Hematopoietic multipotent progenitor cell treated with erythropoietin and hydrocortisone succinate and interleukin-3 and kit ligand, for 6 days (in vitro differentiated cells): ENCODE data around the gene CEACAM16.
"Not testable (repeated sequence)": the region's sequence is repeated elsewhere in the genome, so short reads cannot be mapped to it uniquely, and the experiment has no call there.

Experiments used
- DNase-seq: peaks from one replicate; pipeline ENCODE4 v3.0.0-alpha.2; 2015

The CEACAM16 gene

DNA sequence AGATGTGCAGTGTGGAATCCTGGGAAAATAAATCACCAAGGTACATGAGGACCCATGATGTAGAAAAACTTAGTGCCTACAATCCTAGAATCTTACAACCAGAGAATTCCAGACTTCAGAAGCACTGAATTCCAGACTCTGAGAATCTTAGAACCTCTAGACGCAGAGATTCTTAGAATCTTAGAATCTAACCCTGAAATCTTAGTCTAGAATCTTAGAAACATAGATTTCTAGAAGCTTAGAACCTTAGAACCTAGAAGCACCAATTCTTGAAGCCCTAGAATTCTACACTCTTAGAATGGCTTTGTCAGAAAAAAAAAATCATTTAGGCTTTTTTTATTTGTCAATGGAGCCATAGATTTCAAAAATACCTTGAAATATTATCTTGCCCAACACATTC, 6.0 kb downstream of the CEACAM16 start:
- DNase-seq, result no peak

DNA sequence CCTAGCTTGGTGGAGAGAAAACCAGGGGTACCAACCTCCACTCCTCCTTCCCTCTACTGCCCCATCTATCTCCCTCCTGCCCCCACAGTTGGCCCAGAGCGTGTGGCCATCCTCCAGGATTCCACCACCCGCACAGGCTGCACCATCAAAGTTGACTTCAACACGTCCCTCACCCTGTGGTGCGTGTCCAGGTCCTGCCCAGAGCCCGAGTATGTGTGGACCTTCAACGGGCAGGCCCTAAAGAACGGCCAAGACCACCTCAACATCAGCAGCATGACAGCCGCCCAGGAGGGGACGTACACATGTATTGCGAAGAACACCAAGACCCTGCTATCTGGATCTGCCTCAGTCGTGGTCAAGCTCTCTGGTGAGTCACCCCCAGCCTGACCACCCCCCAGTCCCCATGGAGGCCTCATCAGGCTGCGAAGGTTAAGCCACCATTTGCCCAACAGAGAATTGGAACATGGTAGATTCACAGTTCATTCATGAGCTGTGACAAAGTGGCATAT, 6.6 kb downstream of the CEACAM16 start:
- DNase-seq, result no peak

DNA sequence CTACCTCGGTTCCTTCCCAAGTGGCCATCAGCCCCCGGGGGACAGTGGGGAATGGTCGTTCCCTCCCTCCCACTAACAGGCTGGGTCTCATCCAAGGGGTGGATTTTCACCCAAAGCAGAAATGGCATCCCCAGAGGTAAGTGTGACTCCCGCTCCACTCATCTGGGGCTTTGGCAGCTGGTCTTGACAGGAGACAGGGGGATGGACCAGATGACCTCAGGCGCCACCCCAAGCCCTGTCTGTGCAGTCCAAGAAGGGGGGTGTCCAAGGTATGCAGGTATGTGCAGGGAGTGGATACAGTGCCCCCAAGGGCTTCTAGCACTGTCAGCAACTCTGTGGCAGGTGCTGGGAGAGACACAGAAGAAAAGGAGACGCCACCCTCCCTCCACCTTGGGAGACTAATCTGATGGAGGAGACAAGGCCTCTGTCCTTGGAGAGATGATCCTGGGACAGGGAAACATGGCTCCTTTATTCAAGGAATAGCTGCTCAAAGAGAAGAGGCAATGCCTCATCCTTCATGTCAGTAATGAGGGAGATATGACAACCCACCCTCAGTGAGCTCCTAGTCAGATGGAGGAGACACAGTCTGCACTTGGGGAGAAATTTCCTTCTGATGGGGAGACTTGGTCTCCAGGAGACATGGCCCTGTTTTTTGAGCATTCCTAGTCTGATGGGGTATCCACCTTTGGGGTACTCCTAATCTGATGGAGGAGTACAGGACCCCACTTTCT, 7.7 kb downstream of the CEACAM16 start:
- DNase-seq, result no peak

DNA sequence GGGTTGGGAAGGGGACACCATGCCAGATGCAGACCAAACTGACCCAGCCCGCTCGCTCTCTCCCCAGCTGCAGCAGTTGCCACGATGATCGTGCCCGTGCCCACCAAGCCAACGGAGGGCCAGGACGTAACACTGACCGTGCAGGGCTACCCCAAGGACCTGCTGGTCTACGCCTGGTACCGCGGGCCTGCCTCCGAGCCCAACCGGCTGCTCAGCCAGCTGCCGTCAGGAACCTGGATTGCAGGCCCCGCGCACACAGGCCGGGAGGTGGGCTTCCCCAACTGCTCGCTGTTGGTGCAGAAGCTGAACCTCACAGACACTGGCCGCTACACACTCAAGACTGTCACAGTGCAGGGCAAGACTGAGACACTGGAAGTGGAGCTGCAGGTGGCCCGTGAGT, 8.8 kb downstream of the CEACAM16 start:
- no peak for DNase-seq

DNA sequence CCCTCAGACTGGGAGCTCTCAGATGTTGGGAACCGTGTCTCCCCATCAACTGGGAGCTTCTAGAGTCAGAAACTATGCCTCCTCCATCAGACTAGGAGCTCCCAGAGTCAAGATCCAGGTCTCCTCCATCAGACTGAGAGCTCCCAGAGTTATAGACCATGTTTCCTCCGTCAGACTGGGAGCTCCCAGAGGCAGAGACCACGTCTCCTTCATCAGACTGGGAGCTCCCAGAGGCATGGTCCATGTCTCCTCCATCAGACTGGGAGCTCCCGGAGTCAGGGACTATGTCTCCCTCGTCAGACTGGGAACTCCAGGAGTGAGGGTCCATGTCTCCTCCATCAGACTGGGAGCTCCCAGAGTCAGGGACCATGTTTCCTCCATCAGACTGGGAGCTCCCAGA, 10.0 kb downstream of the CEACAM16 start:
- DNase-seq, result no peak

DNA sequence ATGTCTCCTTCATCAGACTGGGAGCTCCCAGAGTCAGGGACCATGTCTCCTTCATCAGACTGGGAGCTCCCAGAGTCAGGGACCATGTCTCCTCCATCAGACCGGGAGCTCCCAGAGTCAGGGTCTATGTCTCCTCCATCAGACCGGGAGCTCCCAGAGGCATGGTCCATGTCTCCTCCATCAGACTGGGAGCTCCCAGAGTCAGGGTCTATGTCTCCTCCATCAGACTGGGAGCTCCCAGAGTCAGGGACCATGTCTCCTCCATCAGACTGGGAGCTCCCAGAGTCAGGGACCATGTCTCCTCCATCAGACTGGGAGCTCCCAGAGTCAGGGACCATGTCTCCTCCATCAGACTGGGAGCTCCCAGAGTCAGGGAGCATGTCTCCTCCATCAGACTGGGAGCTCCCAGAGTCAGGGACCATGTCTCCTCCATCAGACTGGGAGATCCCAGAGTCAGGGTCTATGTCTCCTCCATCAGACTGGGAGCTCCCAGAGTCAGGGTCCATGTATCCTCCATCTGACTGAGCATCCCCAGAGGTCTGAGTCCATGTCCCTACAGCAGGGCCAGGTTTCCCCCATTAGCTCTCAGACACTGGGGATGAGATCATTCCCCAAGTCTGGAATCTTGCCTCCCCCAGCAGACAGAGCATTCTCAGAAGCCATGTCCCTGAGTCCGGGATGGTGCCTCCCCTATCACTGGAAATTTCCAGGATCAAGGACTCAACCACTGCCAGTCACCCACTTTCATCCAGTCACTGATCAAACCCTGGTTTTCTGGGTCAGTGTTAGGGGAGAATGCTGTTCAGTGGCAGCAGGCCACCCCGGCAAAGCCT, 10.7 kb downstream of the CEACAM16 start:
- not testable (repeated sequence) for DNase-seq

DNA sequence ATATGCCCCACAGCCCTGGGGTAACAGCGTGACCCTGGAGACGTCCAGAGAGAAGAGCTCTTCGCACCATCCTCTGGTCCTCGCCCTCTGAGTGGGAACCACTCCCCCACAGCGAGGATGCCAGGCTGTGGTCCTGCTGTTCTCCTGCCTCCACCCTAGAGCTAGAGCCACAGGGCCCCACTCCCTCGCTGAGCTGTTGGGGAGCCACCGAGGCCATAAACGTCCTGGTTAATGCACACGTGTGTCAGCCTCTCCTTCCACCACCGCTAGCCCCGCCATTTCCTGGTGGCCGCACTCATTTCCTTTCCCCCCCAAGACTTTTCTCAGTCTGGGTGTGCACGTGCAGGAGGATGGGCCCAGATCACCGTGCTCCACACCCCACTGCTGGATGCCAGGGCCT, 11.5 kb downstream of the CEACAM16 start:
- no peak for DNase-seq

DNA sequence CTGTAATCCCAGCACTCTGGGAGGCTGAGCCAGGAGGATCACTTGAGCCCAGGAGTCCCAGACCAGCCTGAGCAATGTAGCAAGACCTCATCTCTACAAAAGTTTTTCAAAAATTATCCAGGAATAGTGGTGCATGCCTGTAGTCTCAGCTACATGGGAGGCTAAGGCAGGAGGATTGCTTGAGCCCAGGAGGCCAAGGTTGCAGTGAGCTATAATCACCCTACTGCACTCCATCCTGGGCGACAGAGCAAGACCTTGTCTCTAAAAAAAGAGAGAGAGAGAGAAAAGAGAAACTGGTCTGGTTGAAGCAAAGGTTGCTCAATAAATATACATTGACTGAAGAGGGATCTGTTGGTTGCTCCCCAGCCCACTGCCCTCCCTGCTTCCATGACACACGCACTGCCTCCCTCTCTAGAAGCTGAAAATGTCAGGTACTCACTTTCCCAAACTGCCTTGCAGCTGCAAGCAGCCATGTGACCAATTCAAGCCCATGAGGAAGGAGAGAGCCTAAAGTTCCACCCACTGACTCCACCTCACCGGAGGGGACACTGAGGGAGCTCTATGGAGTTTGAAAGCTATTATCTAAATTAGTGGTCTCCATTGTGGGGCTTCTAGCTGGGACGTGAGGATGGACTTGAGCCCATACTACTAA, 14.0 kb downstream of the CEACAM16 start:
- peak; percentile 24 for DNase-seq

DNA sequence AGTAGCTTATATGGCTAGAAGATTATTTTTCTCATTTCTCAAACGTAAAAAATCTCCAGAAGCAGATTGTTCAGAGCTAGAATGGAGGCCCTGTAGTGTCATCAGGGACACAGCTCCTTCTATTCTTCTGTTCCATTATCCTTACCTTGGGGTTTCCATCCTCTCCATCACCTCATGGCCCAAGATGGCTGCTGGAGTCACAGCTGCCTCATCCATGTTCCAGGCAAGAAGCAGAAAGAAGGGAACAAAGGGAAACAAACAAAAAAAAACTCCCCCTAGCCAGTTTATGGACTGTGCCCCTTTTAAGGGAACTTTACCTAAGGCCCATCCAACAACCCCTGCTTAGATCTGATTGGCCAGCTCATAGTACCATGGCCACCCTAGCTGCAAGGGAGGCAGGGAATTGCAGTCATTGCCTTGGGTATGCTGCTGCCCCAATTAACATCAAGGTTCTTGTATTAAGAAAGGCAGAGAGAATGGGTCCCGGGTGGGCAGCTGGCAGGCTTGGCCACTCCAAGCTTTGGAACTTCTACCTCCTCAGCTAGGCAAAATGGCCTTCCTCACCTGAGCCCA, 15.7 kb downstream of the CEACAM16 start:
- DNase-seq, result no peak

DNA sequence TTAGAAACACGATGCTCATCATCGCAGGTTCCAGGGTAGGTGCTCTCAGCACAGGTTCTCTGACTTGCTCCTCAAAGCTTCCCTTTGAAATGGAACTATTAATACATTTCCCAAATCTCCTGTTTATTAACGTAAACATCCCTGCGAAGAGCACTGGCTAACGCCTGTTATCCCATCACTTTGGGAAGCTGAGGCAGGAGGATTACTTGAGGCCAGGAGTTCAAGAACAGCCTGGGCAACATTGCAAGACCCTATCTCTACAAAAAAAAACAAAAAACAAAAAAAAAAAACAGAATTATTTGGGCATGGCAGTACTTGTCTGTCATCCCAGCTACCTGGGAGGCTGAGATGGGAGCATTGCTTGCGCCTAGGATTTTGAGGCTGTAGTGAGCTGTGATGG, 18.7 kb downstream of the CEACAM16 start:
- DNase-seq, result no peak

DNA sequence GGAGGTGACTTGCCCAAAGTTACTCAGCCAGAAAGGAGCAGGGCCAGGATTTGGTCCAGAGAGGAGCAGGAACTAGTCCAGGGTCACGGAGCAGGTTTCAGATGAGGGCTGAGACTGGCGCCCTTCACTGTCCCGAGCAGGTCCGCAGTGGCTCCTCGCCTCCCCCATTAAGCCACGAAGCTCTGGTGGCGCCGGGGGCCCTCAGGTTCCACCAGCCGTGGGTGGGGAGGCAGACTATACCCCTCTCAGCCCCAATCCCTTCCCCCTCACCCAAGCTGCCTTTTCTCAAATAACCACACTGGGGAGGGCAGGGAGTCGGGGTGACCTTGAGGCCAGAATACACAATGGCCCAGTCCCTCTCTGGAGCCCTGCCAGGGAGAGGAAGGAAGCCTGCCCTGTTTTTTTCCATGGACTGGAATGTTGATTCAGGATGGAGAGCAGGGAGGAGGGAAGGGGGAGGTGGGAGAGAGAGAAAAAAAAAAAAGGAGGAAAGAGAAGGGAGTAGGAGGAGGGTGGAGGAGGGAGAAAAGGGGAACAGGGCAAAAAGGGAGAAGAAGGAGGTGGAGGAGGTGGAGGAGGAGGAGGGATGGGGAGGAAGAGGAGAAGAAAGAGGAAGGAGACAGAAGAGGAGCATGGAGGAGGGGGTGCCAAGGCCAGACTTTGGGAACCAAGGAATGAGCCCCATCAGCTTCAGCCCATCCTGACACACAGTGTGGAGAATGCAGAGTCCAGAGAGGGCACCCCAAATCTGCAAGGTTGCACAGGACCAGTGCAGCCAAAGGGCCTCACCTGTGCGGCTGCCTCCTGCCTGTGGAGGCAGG, 19.7 kb downstream of the CEACAM16 start:
- DNase-seq, result no peak

DNA sequence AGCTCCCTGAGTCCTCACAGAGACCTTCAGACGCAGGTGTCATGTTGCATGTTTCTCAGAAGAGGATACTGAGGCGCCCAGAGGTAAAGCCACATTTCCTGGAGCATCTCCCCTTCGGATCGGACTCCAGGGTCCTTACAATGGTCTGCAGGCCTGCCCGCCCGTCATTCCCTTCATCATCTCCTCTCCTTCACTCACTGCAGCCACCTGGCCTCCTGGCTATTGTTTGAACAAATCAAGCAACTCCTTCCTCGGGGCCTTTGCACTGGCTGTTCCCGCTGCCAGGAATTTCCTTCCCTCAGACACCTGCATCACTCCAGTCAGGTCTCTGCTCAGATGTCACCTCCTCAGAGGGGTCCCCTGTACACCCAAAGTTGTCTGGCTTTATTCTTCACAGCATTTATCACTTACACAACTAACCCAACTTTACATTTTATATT, 20.3 kb downstream of the CEACAM16 start:
- DNase-seq, result no peak

DNA sequence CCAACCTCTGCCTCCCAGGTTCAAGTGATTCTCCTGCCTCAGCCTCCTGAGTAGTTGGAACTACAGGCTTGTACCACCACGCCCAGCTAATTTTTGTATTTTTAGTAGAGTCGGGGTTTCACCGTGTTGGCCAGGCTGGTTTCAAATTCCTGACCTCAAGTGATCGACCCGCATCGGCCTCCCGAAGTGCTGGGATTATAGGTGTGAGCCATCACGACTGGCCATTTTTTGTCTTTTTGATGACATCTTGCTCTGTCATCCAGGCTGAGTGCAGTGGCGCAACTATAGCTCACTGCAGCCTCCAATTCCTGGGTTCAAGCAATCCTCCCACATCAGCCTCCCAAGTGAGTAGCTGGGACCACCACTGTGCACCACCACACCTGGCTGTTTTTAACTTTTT, 21.4 kb downstream of the CEACAM16 start:
- not testable (repeated sequence) for DNase-seq

DNA sequence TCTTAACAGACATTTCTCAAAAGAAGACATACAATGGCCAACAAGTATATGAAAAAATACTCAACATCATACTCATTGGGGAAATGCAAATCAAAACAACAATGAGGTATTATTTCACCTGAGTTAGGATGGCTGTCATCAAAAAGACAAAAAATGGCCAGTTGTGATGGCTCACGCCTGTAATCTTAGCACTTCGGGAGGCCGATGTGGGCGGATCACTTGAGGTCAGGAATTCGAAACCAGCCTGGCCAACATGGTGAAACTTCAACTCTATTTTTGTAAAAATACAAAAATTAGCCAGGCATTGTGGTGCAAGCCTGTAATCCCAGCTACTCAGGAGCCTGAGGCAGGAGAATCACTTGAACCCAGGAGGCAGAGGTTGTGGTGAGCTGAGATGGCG, 22.0 kb downstream of the CEACAM16 start:
- no peak for DNase-seq

DNA sequence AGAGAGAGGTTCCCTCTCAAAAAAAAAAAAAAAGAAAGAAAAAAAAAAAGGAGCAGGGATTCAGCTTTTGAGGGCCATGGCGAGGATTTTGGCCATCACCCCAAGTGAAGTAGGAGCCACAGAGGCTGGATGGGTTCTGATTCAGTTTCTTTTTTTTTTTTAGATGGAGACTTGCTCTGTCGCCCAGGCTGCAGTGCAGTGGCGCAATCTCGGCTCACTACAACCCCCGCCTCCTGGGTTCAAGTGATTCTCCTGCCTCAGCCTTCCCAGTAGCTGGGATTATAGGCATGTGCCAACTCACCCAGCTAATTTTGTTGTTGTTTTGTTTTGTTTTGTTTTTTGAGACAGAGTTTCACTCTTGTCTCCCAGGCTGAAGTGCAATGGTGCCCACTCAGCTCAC, 22.4 kb downstream of the CEACAM16 start:
- not testable (repeated sequence) for DNase-seq

DNA sequence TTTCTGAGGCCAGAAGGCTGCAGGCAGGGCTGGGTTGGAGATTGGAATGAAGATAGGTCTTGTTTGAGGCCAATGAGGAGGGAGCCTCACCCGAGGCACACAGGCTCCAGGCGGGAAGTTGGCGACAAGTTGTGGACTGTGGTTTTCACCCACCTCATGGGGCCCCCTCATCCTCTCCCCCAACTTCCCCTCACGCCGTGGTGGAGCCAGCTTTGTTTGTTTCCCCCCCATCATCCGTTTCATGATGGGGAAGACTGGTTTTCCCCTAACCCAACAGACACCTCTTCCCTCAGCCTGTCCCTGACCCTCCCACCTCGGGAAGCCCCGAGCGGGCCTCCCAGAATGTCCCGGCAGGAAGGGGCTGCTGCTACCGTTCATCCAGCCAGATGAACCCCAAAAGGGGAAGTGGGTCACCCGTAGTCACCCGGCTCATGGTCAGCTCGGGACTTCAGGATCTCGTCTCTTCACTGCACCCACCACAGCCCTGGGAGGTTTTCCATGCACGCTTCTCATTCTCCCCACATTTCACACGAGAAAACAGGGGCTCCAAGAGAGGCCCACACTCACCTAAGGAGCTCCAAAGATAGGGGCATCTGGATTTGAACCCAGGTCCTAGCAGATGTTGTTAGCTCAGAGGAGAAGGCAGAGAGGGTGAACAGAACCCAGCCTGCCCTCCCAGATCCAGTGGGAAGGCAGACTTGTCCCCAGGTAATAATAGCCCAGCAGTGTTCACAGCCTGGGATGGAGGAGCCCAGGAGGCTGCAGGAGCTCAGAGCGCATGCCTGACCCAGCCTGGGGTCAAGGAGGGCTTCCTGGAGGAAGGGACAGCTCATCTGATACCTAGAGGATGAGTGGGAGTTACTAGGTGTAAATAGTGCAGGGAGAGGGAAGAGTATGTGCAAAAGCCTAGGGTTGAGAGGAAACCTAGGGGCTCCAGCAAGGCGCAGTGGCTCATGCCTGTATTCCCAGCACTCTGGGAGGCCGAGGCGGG, 23.5 kb downstream of the CEACAM16 start:
- DNase-seq, result peak; percentile 54

DNA sequence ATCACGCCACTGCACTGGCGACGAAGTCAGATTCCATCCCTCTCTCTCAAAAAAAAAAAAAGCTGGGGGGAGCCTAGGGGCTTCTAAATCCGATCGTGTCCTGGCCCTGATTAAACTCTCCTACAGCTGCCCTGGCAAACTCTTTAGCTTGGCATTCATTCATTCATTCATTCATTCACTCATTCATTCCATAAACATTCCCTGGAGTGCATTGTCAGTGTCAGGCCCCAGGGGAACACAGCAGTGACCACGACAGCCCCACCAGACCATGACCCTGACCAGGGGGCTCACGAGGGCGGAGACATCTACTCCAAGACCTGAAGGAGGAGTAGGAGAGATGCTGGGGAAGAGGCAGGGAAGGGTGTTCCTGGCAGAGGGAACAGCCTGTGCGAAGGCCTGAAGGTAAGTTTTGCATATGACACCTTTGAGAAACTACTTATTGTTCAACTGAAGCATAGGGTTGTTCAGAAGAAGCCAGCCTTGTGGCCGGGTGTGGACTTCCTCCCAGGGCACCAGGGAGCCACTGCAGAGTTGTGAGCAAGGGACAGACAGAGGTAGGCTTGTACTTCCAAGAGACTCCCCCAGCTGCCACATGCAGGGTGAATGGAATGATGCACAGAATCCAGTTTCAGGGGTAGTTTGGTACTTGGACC, 24.5 kb downstream of the CEACAM16 start:
- no peak for DNase-seq

DNA sequence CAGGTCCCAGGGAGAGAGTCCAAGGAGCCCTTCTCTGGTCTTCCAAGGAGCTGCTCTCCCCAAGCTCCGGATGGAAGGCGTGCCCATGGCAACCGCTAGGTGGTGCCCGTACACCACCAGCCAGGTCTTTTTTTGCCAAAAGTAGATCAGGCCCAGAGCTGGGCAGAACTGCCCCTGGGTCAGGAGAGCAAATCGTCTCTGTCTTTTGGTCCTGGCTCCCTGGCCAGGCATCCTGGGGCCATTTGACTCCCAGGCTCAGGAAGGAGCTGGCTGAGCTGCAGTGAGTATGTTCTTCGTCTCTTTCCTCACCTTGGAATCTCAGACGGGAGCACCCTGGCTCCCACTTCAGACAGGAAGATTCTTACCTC, 25.0 kb downstream of the CEACAM16 start:
- peak; percentile 86 for DNase-seq

DNA sequence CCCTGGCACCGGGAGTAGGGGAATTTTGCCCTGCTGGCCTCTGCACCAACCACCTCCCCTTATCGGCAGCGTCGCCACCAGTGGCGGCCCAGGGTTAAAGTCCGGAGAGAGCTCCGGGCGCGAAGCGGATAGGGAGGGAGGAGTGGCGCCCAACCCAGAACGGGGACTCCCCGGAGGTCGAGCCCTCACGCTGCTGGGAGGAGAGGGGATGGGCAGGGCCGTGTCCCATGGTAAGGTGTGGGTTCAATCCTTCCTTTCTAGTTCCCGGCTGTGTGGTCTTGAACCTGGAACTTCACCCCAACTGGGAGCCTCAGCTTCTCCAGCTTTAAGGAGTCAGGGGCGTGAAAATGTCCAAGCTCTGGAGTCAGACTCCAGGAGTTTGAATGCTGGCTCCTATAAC, 26.3 kb downstream of the CEACAM16 start:
- DNase-seq, result peak; percentile 27

DNA sequence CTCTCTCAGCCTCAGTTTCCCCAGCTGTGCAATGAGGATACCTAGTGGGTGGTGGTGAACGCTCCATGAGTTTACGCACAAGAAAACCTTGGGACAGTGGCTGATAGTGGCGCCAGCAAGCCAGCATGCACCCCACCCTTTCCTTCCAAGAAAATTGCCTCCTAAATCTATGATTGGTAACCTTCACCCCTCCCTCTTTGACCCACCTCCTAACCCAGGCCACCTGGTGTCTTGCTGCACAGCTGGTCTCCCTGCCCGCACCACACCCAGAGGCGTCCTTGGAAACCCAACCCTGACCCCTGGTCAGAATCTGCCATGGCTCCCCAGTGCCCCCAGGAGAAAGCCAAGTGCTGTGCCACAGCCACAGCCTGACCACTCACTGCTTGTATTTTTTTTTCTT, 26.7 kb downstream of the CEACAM16 start:
- no peak for DNase-seq

DNA sequence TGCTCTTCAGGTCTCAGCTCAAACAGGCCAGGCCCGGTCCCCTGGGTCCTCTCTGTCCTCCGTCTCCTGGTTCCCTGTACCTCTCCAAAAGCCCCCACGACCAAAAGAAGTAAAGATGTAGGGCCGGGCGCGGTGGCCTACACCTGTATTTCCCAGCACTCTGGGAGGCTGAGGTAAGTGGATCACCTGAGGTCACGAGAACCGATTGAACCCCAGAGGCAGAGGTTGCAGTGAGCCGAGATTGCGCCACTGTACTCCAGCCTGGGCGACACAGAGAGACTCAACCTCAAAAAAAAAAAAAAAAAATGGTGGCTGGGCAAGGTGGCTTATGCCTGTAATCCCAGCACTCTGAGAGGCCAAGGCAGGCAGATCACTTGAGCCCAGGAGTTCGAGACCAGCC, 27.5 kb downstream of the CEACAM16 start:
- DNase-seq, result no peak
